LNCAP (cell line): ENCODE measurements around the gene MBNL2.

ENCODE experiments used
- TF ChIP-seq, protein P1 (sequence below): fragments of 450-650 bp; IDR thresholded peaks from 2 replicates; pipeline ENCODE4 v1.5.1; 2017; ENCODE audit warnings: mild to moderate bottlenecking

The MBNL2 gene

GRCh38 chr13:97281028-97281427, 58.9 kb downstream of the MBNL2 start:
- TF ChIP-seq, protein P1, sequence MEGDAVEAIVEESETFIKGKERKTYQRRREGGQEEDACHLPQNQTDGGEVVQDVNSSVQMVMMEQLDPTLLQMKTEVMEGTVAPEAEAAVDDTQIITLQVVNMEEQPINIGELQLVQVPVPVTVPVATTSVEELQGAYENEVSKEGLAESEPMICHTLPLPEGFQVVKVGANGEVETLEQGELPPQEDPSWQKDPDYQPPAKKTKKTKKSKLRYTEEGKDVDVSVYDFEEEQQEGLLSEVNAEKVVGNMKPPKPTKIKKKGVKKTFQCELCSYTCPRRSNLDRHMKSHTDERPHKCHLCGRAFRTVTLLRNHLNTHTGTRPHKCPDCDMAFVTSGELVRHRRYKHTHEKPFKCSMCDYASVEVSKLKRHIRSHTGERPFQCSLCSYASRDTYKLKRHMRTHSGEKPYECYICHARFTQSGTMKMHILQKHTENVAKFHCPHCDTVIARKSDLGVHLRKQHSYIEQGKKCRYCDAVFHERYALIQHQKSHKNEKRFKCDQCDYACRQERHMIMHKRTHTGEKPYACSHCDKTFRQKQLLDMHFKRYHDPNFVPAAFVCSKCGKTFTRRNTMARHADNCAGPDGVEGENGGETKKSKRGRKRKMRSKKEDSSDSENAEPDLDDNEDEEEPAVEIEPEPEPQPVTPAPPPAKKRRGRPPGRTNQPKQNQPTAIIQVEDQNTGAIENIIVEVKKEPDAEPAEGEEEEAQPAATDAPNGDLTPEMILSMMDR: no peak

- TF ChIP-seq, protein P1: no peak
Observed at GRCh38 chr13:97282705-97283104, 60.6 kb downstream of the MBNL2 start.

DNA sequence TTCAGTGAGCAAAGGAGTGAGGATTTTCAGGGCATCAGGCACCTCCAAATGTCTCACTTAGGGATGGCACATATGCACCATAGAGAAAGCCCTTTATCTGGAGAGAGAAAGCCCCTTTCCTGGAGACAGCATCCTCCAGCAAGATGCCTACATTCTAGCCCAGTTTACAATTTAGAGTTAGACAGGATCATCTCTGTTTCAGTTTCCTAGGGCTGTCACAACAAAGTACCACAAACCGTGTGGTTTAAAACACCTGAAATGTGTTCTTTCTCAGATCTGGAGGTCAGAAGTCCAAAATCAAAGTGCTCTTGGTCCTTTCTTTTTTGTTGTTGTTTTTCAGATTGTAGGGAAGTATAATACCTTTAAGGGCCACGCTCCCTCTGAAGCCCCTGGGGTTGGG, 61.8 kb downstream of the MBNL2 start:
- TF ChIP-seq, protein P1: no peak

DNA sequence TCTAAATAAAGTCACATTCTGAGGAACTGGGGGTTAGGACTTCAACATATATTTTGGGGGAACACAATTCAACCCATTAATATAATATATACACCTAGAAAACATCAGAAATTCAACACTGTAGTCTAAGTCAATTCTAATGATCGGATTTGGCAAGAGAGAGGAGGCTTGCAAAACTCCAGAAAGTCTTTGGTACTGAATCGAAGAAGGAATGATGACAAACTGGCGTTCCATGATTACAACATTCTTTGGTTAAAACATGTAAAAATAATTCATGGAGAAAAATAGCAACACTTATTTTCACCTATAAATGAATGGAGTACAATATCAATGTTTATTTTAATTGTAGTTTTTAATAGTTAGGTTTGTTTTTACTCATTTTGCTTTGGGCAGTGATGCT, 62.4 kb downstream of the MBNL2 start:
- TF ChIP-seq, protein P1: no peak

DNA sequence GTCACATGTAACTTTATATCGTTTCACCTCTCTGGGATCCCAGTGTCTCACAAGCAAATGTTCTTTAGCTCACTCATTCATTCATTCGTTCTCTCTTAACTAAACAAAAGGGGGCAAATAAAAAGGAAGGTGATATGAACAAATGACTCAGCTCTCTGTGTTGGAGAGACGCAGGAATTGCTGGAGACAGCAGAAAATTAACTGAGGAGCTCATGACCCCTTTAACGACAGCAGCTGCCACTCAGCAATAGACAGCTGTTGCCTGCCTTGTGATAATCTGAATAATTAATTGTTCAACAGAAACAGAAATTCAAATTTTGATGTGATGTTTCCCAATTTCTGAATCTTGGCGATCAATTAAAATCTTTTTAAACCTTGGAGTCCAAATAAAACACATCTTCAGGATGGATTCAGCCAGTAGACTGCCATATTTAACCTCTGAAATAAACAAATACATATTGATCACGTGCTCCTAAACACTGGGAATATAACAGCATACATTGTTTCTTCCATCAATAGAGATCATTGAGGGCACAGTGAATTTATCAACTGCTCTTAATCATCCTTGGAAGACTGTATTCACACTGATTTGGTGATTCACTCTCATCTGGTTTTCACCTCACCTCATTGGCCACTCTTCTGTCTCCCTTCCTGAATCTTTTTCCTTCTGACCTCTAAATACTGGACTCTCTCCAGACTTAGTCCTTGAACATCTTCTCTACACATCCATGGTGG, 63.3 kb downstream of the MBNL2 start:
- TF ChIP-seq, protein P1: no peak

- TF ChIP-seq, protein P1: no peak
Observed at GRCh38 chr13:97286317-97287046, 64.3 kb downstream of the MBNL2 start.

DNA sequence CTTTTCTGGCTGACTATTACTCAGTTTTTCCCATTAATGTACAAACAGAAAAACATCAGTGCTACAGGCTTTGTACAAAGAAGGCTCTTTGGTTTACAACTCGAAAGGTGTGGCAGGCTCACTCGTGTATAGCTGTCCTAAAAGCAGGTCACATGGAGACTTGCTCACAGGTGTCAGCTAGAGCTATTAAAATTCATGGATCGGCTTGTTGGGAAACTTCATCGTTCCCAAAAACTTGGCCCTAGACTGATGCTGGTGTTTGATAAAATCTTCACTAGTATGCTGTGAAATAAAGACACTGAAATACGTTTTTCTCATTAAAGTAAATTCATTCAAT, 64.9 kb downstream of the MBNL2 start:
- TF ChIP-seq, protein P1: no peak
